Pons (tissue), 1 donor: ENCODE results near the gene INO80E.

Experiments used
- DNase-seq: peaks from one replicate; pipeline ENCODE4 v3.0.0-alpha.2; 2016; ENCODE audit warnings: low spot score

Gene INO80E

GRCh38 chr16:29975811-29976511 is 20.1 kb upstream of the INO80E start:
- DNase-seq: no peak

- no peak for DNase-seq
These were observed 18.8 kb upstream of the INO80E start for GRCh38 chr16:29977063-29977825.

GRCh38 chr16:29978081-29978480 is 18.0 kb upstream of the INO80E start:
- DNase-seq: no peak

GRCh38 chr16:29978564-29979270 is 17.3 kb upstream of the INO80E start:
- no peak for DNase-seq

- no peak for DNase-seq
These were observed 13.3 kb upstream of the INO80E start for GRCh38 chr16:29982560-29983419.

- no peak for DNase-seq
These were observed 12.5 kb upstream of the INO80E start for GRCh38 chr16:29983420-29984136.

GRCh38 chr16:29984137-29984763 is 11.8 kb upstream of the INO80E start:
- DNase-seq: no peak

- DNase-seq: no peak
These were observed 11.3 kb upstream of the INO80E start for GRCh38 chr16:29984764-29985147.

GRCh38 chr16:29985271-29985811 is 10.7 kb upstream of the INO80E start:
- DNase-seq: no peak

GRCh38 chr16:29986231-29986630 is 9.8 kb upstream of the INO80E start:
- DNase-seq: no peak

GRCh38 chr16:29986931-29987330 is 9.1 kb upstream of the INO80E start:
- DNase-seq: no peak

- no peak for DNase-seq
These were observed 8.5 kb upstream of the INO80E start for GRCh38 chr16:29987371-29988085.

- DNase-seq: no peak
These were observed 7.5 kb upstream of the INO80E start for GRCh38 chr16:29988346-29989075.

GRCh38 chr16:29989111-29989858 is 6.8 kb upstream of the INO80E start:
- no peak for DNase-seq

- no peak for DNase-seq
These were observed 6.0 kb upstream of the INO80E start for GRCh38 chr16:29990034-29990433.

GRCh38 chr16:29990883-29991570 is 5.0 kb upstream of the INO80E start:
- no peak for DNase-seq

- DNase-seq: no peak
These were observed 4.5 kb upstream of the INO80E start for GRCh38 chr16:29991571-29991904.
